GM20000 (cell line): Measurements from ENCODE around the gene KANK4.

ENCODE experiments used
- DNase-seq: peaks from one replicate; pipeline ENCODE4 v3.0.0; 2012; ENCODE audit warnings: low spot score
- CTCF ChIP-seq: IDR thresholded peaks from 2 replicates; pipeline ENCODE4 v1.5.1; 2012; ENCODE audit warnings: mild to moderate bottlenecking, control low read depth; ENCODE audit errors: extremely low read depth, missing control alignments

The KANK4 gene

DNA sequence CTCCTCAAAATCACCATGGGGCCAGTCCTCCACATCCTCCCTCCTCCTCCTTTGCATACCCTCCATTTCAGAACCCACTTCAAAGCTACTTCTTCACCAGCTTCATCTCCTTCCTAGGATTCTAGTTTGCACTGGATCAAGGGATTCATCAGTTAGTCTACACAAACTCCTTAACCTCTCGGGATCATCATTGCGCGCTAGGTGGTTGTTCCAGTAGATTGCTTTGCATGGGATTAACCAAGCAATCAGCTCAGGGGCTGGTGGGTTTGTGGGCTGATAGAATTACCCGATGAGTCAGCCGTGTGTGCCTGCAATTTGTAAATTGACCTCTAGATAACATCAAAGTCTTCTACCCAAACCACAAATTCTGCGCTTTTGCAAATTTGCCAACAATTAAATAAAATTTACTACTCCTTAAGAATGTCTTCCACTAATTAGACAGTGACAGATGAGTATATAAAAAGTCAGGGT is 7.7 kb downstream of the KANK4 start:
- TF ChIP-seq CTCF, result no peak
- DNase-seq, result no peak

GRCh38 chr1:62309906-62310305 is 9.3 kb downstream of the KANK4 start:
- no peak for DNase-seq
- TF ChIP-seq CTCF, result no peak

DNA sequence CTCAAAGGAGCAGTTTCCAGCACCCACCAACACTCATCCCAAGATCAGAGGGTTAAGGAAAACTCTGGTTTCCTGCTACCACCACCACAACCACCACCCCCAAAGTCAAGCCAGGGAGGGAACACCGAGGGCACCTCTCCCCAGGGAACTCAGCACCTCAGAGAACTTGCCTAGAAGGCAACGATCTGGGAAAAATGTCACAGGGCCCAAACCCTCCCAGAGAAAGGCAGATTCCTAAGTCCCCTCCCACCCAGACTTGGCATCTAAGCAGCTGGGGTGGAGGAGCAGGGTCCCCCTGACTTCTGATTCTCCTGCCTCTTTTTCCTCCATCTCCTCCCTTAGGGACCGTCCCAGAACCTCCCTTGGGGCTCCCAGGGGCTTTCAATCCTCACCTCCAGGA is 10.6 kb downstream of the KANK4 start:
- no peak for TF ChIP-seq CTCF
- no peak for DNase-seq

DNA sequence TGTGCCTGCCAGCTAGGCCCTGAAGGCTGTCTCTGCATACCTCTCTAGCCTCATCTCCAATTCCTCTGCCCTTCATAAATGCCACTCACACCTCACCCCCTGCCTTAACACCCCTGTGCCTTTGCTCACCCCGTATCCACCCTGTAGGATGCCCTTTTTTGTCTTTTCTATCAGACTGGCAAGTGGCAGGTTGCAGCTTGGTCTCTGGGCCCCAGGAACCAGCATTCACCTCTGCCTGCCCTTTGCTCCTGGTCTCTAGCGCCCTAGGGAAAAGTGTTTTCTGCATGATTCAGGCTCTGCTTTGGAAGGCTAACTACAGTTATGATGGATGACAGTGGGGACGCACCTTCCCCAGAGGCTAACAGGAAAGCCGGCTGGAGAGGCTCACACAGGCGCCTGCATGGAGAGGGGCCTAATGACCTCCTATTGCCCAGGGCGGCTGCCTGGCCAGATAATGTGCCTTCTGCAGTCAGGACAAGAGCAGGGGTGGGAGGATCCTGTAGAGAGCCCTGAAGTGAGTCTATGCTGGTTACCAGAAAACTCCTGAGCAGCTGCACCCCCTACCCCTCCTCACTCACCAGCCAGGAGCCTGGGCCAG is 11.2 kb downstream of the KANK4 start:
- no peak for DNase-seq
- TF ChIP-seq CTCF, result no peak

DNA sequence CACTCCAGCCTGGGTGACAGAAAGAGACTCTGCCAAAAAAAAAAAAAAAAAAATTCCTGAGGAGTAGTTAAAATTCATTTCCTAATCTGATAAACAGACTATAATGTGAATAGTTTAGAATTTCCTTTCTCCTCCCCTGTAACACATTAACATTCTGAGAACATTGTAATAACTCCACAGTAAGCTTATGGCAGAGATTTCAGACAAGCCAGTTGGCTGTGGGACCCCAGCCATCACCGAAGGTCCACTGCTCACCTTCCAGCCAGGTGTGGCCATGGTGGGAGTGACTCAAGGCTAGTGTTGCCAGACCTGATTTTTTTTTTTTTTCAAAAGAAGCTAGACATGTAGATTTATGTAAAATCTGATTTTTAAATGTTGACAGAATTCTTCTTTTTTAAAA is 11.8 kb downstream of the KANK4 start:
- TF ChIP-seq CTCF, result no peak
- DNase-seq, result no peak

- no peak for DNase-seq
- no peak for TF ChIP-seq CTCF
Observed at GRCh38 chr1:62306065-62306464, 13.2 kb downstream of the KANK4 start.

DNA sequence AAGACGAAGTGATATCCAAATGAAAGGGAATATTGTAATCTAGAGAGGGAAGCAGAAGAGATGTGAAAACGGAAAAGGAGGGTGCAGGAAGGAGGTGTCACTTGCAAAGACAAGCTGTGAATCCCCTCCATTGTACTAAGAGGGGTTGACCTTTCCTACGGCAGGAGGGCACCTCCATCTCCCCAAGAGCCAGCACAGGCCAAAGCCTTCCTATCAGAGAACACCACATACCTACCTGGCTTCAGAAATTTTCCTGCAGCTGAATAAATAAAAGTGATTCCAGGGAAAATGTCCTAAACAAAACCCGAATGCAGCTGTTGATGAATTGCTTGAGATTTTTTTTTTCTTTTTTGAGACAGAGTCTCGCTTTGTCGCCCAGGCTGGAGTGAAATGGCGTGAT is 14.3 kb downstream of the KANK4 start:
- no peak for DNase-seq

More for the DNA sequence above, 14.3 kb downstream of the KANK4 start:
- TF ChIP-seq CTCF, result no peak
